Karpas-422 (cell line): ENCODE data around the gene SP100. TPM values are rescaled to one million over a fixed set of nuclear protein-coding genes. Genes with fewer than 3 reads are reported as not detected.

Source experiments
- DNase-seq: peaks from one replicate; pipeline ENCODE4 v3.0.0-alpha.2; 2015
- H2AFZ ChIP-seq: fragments of 200-600 bp; sonication (generic); 2 replicates; pipeline ENCODE4 v1.6.1; 2014; ENCODE audit warnings: antibody characterized with exemption, low read length, mixed read lengths
- H3K27ac ChIP-seq: fragments of 200-600 bp; sonication (generic); 2 replicates; pipeline ENCODE4 v1.5.1; 2014; ENCODE audit warnings: mild to moderate bottlenecking, low read length, moderate library complexity
- H3K27me3 ChIP-seq: fragments of 200-600 bp; sonication (generic); 2 replicates; pipeline ENCODE4 v1.6.1; 2014; ENCODE audit warnings: low read length, mixed read lengths
- H3K36me3 ChIP-seq: fragments of 200-600 bp; sonication (generic); 2 replicates; pipeline ENCODE4 v1.6.1; 2014; ENCODE audit warnings: low read length, mixed read lengths; ENCODE audit not compliant: insufficient read depth
- H3K4me1 ChIP-seq: fragments of 200-600 bp; sonication (generic); 2 replicates; pipeline ENCODE4 v1.6.1; 2014; ENCODE audit warnings: mild to moderate bottlenecking, low read length, mixed read lengths
- H3K4me2 ChIP-seq: fragments of 200-600 bp; sonication (generic); 2 replicates; pipeline ENCODE4 v1.6.1; 2014; ENCODE audit warnings: low read length, low read depth, mild to moderate bottlenecking; ENCODE audit not compliant: poor library complexity, severe bottlenecking
- H3K4me3 ChIP-seq: fragments of 200-600 bp; sonication (generic); 2 replicates; pipeline ENCODE4 v1.5.1; 2014; ENCODE audit warnings: mild to moderate bottlenecking, antibody characterized with exemption, low read length, mixed read lengths
- H3K79me2 ChIP-seq: fragments of 200-600 bp; sonication (generic); 2 replicates; pipeline ENCODE4 v1.6.1; 2014; ENCODE audit warnings: mild to moderate bottlenecking, low read length, mixed read lengths
- H3K9ac ChIP-seq: fragments of 200-600 bp; sonication (generic); 2 replicates; pipeline ENCODE4 v1.6.0; 2014; ENCODE audit warnings: low read length
- H3K9me2 ChIP-seq: fragments of 200-600 bp; sonication (generic), shearing (Covaris generic); replicated peaks from 2 replicates; pipeline ENCODE4 v1.6.0; 2014; ENCODE audit warnings: mild to moderate bottlenecking, low read length, moderate library complexity; ENCODE audit not compliant: insufficient read depth
- H3K9me3 ChIP-seq: fragments of 300-700, 200-600 bp; sonication (generic); 2 replicates; pipeline ENCODE4 v1.6.1; 2014; ENCODE audit warnings: low read length, mixed read lengths
- H4K20me1 ChIP-seq: fragments of 200-600 bp; sonication (generic); 2 replicates; pipeline ENCODE4 v1.6.1; 2014; ENCODE audit warnings: mild to moderate bottlenecking, antibody characterized with exemption, low read length, low read depth; ENCODE audit not compliant: insufficient read depth
- total RNA-seq: library from RNA; depleted of rRNA; stranded (reverse); fragments of >200 nt; shearing (Covaris generic); gene quantifications from 2 replicates; pipeline ENCODE4 v1.2.3, GENCODE V29; 2014; ENCODE audit warnings: low replicate concordance

Gene SP100
- total RNA-seq, 1 experiment from 2014 or later, result 148 TPM

DNA sequence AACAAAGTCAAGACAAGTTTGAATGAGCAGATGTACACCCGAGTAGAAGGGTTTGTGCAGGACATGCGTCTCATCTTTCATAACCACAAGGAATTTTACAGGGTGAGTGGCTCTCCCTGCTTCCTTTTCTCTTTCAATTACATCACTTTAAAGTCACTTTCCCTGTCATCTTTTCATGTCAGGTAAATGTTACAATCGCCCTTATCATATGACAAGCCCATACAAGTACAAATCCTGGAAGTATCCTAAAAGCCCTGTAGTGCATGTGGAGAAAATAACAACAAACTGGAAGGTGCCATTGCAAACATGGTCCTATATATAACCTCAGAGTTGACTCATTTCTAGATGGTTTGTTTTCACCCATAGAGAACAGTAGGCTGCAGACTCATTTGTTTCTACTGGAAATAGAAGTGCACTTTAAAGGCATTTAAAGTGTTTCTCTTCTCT is 126.0 kb downstream of the SP100 start:
- Histone ChIP-seq H3K9ac (no peak overlapping the region), H4K20me1 (no peaks in the 10 kb centered on the region), H3K4me2 (no peak overlapping the region), H3K79me2 (no peaks in the 10 kb centered on the region), H3K27ac (no peak overlapping the region), H3K4me3 (no peak overlapping the region), H2AFZ (no peak overlapping the region), H3K9me2 (no peaks in the 10 kb centered on the region), H3K9me3 (no peaks in the 10 kb centered on the region), H3K4me1 (no peaks in the 10 kb centered on the region), H3K27me3 (no peaks in the 10 kb centered on the region), H3K36me3 (peaks cover 22% of the 10 kb centered on the region; the same call in 1 of the 2 replicates)
- DNase-seq, result no peak

DNA sequence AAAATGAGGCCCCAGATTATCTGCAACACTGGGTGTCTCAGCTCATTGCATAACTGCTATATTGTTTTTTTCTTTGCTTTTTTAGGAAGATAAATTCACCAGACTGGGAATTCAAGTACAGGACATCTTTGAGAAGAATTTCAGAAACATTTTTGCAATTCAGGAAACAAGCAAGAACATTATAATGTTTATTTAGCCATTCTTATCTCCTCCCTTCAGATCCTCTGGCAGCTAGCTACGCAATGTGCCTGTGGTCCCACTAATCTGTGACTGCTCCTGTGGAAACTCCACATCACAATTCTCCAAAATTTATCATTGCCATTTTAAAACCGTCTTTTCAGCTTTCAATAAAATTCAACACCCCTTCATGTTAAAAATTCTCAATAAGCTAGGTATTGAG is 126.8 kb downstream of the SP100 start:
- Histone ChIP-seq H2AFZ (no peak overlapping the region), H4K20me1 (no peaks in the 10 kb centered on the region), H3K9ac (no peak overlapping the region), H3K79me2 (no peaks in the 10 kb centered on the region), H3K4me3 (no peak overlapping the region), H3K4me1 (no peaks in the 10 kb centered on the region), H3K36me3 (peaks cover 22% of the 10 kb centered on the region; the same call in 1 of the 2 replicates), H3K4me2 (no peak overlapping the region), H3K27ac (no peak overlapping the region), H3K9me2 (no peaks in the 10 kb centered on the region), H3K27me3 (no peaks in the 10 kb centered on the region), H3K9me3 (no peaks in the 10 kb centered on the region)
- DNase-seq, result no peak

DNA sequence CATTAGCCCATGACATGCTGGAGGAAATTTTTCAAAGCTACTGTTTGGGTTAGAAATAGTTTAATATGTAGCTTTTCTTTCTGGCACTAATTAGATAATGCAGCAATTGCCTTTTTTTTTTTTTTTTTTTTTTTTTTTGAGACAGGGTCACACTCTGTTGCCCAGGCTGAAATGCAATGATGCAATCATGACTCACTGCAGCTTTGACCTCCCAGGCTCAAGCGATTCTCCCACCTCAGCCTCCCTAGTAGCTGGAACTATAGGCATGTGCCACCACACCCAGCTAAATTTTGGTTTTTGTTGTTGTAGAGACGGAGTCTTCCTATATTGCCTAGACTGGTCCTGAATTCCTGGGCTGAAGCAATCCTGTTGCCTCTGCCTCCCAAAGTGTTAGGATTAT is 136.2 kb downstream of the SP100 start:
- Histone ChIP-seq H3K79me2 (no peaks in the 10 kb centered on the region), H3K27ac (no peak overlapping the region), H2AFZ (no peak overlapping the region), H3K4me2 (no peak overlapping the region), H3K4me3 (no peak overlapping the region), H3K9ac (no peak overlapping the region), H3K9me3 (no peaks in the 10 kb centered on the region), H3K4me1 (no peaks in the 10 kb centered on the region), H3K36me3 (no peaks in the 10 kb centered on the region), H4K20me1 (no peaks in the 10 kb centered on the region), H3K9me2 (no peaks in the 10 kb centered on the region), H3K27me3 (no peaks in the 10 kb centered on the region)
- no peak for DNase-seq

DNA sequence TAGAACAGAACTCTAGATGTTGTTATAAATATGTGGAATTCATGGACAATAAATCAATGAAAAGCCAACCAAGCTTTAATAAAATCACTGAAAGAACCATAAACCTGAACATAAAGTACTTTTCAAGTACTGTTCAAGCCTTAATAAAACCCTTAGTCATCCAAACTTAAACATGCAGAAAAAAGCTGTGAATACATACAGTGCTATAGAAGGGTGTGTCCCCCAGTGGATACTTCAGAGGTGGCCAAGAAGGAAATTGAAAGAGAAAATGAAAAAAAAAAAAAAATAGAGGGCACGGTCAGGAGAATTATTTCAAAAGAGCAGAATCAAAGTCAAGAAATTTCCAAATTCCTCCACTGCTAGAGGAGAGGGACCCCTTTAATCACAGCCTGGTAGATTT is 141.1 kb downstream of the SP100 start:
- H3K4me1 ChIP-seq, result no peaks in the 10 kb centered on the region
- DNase-seq, result no peak
- H3K9ac ChIP-seq, result no peak overlapping the region
- no peaks in the 10 kb centered on the region for H3K9me3 ChIP-seq
- no peak overlapping the region for H3K27ac ChIP-seq
- no peaks in the 10 kb centered on the region for H3K79me2 ChIP-seq
- H4K20me1 ChIP-seq, result no peaks in the 10 kb centered on the region
- H3K27me3 ChIP-seq, result no peaks in the 10 kb centered on the region
- H3K4me2 ChIP-seq, result no peak overlapping the region
- no peaks in the 10 kb centered on the region for H3K9me2 ChIP-seq
- no peak overlapping the region for H2AFZ ChIP-seq
- no peak overlapping the region for H3K4me3 ChIP-seq
- H3K36me3 ChIP-seq, result no peaks in the 10 kb centered on the region

GRCh38 chr2:230564805-230565779 is 149.1 kb downstream of the SP100 start:
- 0 out of 2 replicates have a peak overlapping the region, but pooled peaks have one; percentile 11 for H3K27ac ChIP-seq
- H3K79me2 ChIP-seq, result no peaks in the 10 kb centered on the region
- H2AFZ ChIP-seq, result peak overlapping the region; percentile 94

GRCh38 chr2:230569298-230569697 is 153.3 kb downstream of the SP100 start:
- Histone ChIP-seq H3K9ac (no peak overlapping the region), H3K4me1 (peaks cover 10% of the 10 kb centered on the region), H3K9me3 (0 out of 2 replicates have a peak, but pooled peaks cover 3% of the 10 kb centered on the region), H3K4me3 (no peak overlapping the region), H3K27me3 (no peaks in the 10 kb centered on the region), H3K36me3 (no peaks in the 10 kb centered on the region), H3K27ac (no peak overlapping the region), H3K9me2 (no peaks in the 10 kb centered on the region), H2AFZ (no peak overlapping the region), H3K4me2 (no peak overlapping the region), H3K79me2 (no peaks in the 10 kb centered on the region), H4K20me1 (no peaks in the 10 kb centered on the region)
- DNase-seq, result no peak

More at GRCh38 chr2:230564805-230565779, 149.1 kb downstream of the SP100 start:
- Histone ChIP-seq H3K9me2 (no peaks in the 10 kb centered on the region), H3K9ac (no peak overlapping the region), H3K4me1 (peaks cover 12% of the 10 kb centered on the region), H3K9me3 (no peaks in the 10 kb centered on the region), H3K36me3 (no peaks in the 10 kb centered on the region), H3K27me3 (no peaks in the 10 kb centered on the region), H4K20me1 (no peaks in the 10 kb centered on the region), H3K4me2 (peak overlapping the region; percentile 69), H3K4me3 (peak overlapping the region; percentile 53)
- DNase-seq, result peak; percentile 81

- Histone ChIP-seq H3K79me2 (no peaks in the 10 kb centered on the region), H3K9me2 (no peaks in the 10 kb centered on the region), H3K9ac (no peak overlapping the region), H3K4me2 (no peak overlapping the region), H3K27ac (no peak overlapping the region), H3K4me1 (no peaks in the 10 kb centered on the region), H3K4me3 (no peak overlapping the region), H2AFZ (no peak overlapping the region), H4K20me1 (no peaks in the 10 kb centered on the region), H3K36me3 (no peaks in the 10 kb centered on the region), H3K27me3 (no peaks in the 10 kb centered on the region), H3K9me3 (0 out of 2 replicates have a peak, but pooled peaks cover 3% of the 10 kb centered on the region)
- no peak for DNase-seq
These were observed 155.0 kb downstream of the SP100 start for GRCh38 chr2:230570987-230571386.

GRCh38 chr2:230575642-230576324 is 159.8 kb downstream of the SP100 start:
- no peaks in the 10 kb centered on the region for H3K36me3 ChIP-seq
- H3K9me3 ChIP-seq, result 0 out of 2 replicates have a peak, but pooled peaks cover 3% of the 10 kb centered on the region
- H3K4me2 ChIP-seq, result no peak overlapping the region
- H3K79me2 ChIP-seq, result no peaks in the 10 kb centered on the region
- no peak overlapping the region for H3K27ac ChIP-seq
- no peaks in the 10 kb centered on the region for H3K27me3 ChIP-seq
- no peaks in the 10 kb centered on the region for H4K20me1 ChIP-seq
- no peak overlapping the region for H2AFZ ChIP-seq
- DNase-seq, result no peak
- no peak overlapping the region for H3K9ac ChIP-seq
- no peaks in the 10 kb centered on the region for H3K4me1 ChIP-seq
- no peaks in the 10 kb centered on the region for H3K9me2 ChIP-seq
- H3K4me3 ChIP-seq, result no peak overlapping the region
